ENCODE data around the gene GNA12. TPM values are rescaled to one million over a fixed set of nuclear protein-coding genes. Genes with fewer than 3 reads are reported as not detected.
"Not testable (repeated sequence)": the region's sequence is repeated elsewhere in the genome, so short reads cannot be mapped to it uniquely, and the experiment has no call there.

Gene GNA12
- total and polyA plus RNA-seq, 11 donors = 10.7 to 56.5 (median 34.9) TPM

GRCh38 chr7:2726316-2727018 lies 117.6 kb downstream of the GNA12 start:
- Histone ChIP-seq H3K4me3 (no peak overlapping the region), H3K9me3 (no peaks in the 10 kb centered on the region), H3K27ac (no peak overlapping the region), H3K4me1 (peaks cover 0 to 28% (median 2%) of the 10 kb centered on the region in 12 donors), H3K36me3 (peaks cover 0 to 72% (median 37%) of the 10 kb centered on the region in 9 donors), H3K27me3 (no peaks in the 10 kb centered on the region)
- DNase-seq (peak in 3 of 5 donors; percentile 16 to 29 (median 27)), ATAC-seq (no peak)
- intact Hi-C loops (cut with DNase I) = no loop called here
- WGBS, 4 donors = 91 to 95% (median 92%) methylated on average over 18 of the region's 18 CpGs
- TF ChIP-seq POLR2A (IDR thresholded peaks at IDR 0.05) (no peak), CTCF (IDR thresholded peaks at IDR 0.05) (no peak)

DNA sequence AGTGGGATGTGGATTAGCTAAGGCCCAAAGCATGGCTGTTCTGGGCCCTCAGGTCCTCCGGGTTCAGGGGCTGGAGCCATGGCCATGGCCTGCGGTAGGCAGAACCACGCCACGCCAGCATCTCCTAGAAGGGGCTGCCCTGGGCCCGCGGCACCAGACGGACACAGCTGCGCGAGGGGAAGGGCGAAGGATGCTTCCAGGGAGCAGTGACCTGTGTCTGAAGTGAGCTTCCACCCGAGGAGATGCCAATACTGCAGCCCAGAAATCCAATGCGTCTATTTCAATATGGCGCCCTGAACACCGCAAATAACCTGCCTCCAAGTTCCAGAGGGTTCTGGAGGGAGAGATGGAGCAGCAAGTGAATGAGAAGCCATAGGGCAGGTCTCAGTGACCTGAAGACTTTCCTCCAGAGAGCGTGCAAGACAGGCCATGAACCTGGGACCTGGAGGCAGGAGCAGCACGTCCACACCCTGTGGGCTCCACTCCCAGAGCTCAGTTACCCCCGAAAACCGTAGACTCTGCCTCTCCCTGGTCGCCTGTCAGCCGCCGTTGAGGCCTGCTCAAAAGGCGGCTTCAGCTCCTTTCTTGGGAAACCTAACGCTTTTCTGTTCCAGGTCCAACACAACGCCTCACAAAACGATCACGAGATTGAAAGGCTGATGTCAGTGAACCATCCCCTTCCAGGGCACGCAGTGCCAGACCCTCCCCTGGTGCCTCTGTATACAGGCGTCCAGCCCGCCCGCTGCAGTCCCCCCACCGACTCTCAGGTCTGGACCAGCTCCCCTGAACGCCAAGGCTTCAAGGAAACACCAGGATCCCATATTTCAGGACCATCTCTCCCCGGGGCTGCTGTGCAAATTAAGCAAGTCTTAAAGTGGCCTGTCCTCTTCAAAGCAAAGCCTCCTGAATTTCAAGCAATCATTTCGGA lies 118.7 kb downstream of the GNA12 start:
- Histone ChIP-seq H3K4me3 (no peak overlapping the region), H3K36me3 (peaks cover 0 to 70% (median 29%) of the 10 kb centered on the region in 9 donors), H3K27ac (no peak overlapping the region), H3K27me3 (no peaks in the 10 kb centered on the region), H3K4me1 (peaks cover 0 to 32% (median 2%) of the 10 kb centered on the region in 12 donors), H3K9me3 (no peaks in the 10 kb centered on the region)
- ATAC-seq = peak in 1 of 4 donors; percentile 3
- DNase-seq = peak in 3 of 5 donors; percentile 14 to 55 (median 22)
- TF ChIP-seq CTCF (IDR thresholded peaks at IDR 0.05) = no peak
- no peak for TF ChIP-seq POLR2A (IDR thresholded peaks at IDR 0.05)
- intact Hi-C loops (cut with DNase I) = no loop called here
- 95 to 98% (median 97%) methylated on average over 33 to 34 of the region's 34 CpGs for WGBS, 4 donors

- DNase-seq (peak in 3 of 5 donors; percentile 14 to 32 (median 18)), ATAC-seq (no peak)
- no peaks in the 10 kb centered on the region for H3K9me3 ChIP-seq
- no peak for TF ChIP-seq POLR2A (IDR thresholded peaks at IDR 0.05)
- TF ChIP-seq CTCF (IDR thresholded peaks at IDR 0.05) = no peak
- intact Hi-C loops (cut with DNase I) = no loop called here
- no peaks in the 10 kb centered on the region for H3K27me3 ChIP-seq
- peaks cover 0 to 24% (median 0%) of the 10 kb centered on the region in 12 donors for H3K4me1 ChIP-seq
- 93 to 96% (median 95%) methylated on average over 31 of the region's 31 CpGs for whole genome bisulfite sequencing, 4 donors
- no peak overlapping the region for H3K27ac ChIP-seq
- peaks cover 0 to 68% (median 28%) of the 10 kb centered on the region in 9 donors for H3K36me3 ChIP-seq
- H3K4me3 ChIP-seq = no peak overlapping the region
Observed at GRCh38 chr7:2724453-2725177, 119.5 kb downstream of the GNA12 start.

GRCh38 chr7:2724036-2724435 lies 120.1 kb downstream of the GNA12 start:
- H3K9me3 ChIP-seq; H3K27ac ChIP-seq; intact Hi-C loops (cut with DNase I); H3K27me3 ChIP-seq; H3K4me3 ChIP-seq; ATAC-seq: not testable (repeated sequence)
- peak in 3 of 5 donors; percentile 8 to 31 (median 19) for DNase-seq
- 96 to 99% (median 97%) methylated on average over 9 to 15 of the region's 15 CpGs for WGBS, 4 donors
- Histone ChIP-seq H3K4me1 (peaks cover 0 to 18% (median 0%) of the 10 kb centered on the region in 12 donors), H3K36me3 (peaks cover 0 to 70% (median 28%) of the 10 kb centered on the region in 9 donors)
